ENCODE results near the gene APBA2. TPM values are rescaled to one million over a fixed set of nuclear protein-coding genes. Genes with fewer than 3 reads are reported as not detected.

APBA2 gene
- total RNA-seq, 4 donors from 2014 or later: 3.3 to 5.4 (median 4.5) TPM

GRCh38 chr15:28921336-28921735, 35.6 kb downstream of the APBA2 start:
- no peak overlapping the region for H3K27ac ChIP-seq
- H3K9me3 ChIP-seq: peaks cover 0 to 2% (median 0%) of the 10 kb centered on the region in 4 donors
- H3K27me3 ChIP-seq: no peaks in the 10 kb centered on the region
- H3K4me3 ChIP-seq: no peak overlapping the region
- no peak for DNase-seq (ENCODE audit: low spot score in 2 of 2)
- TF ChIP-seq EP300 (IDR thresholded peaks at IDR 0.05): no peak
- no peak for TF ChIP-seq POLR2A (IDR thresholded peaks at IDR 0.05)
- TF ChIP-seq CTCF (IDR thresholded peaks at IDR 0.05): no peak
- 82 to 86% methylated on average over 10 of the region's 10 CpGs for WGBS, 2 donors
- no peaks in the 10 kb centered on the region for H3K36me3 ChIP-seq
- no peaks in the 10 kb centered on the region for H3K4me1 ChIP-seq

GRCh38 chr15:28921919-28922706, 36.3 kb downstream of the APBA2 start:
- Histone ChIP-seq H3K27ac (no peak overlapping the region), H3K9me3 (peaks cover 0 to 2% (median 0%) of the 10 kb centered on the region in 4 donors), H3K36me3 (no peaks in the 10 kb centered on the region), H3K4me3 (no peak overlapping the region), H3K4me1 (no peaks in the 10 kb centered on the region), H3K27me3 (no peaks in the 10 kb centered on the region)
- no peak for DNase-seq (ENCODE audit: low spot score in 2 of 2)
- WGBS, 2 donors: 78 to 86% methylated on average over 9 to 11 of the region's 12 CpGs
- no peak for TF ChIP-seq EP300 (IDR thresholded peaks at IDR 0.05)
- TF ChIP-seq POLR2A (IDR thresholded peaks at IDR 0.05): no peak
- no peak for TF ChIP-seq CTCF (IDR thresholded peaks at IDR 0.05)

- DNase-seq (ENCODE audit: low spot score in 2 of 2): no peak
Measured at GRCh38 chr15:28922707-28923012, 36.9 kb downstream of the APBA2 start.

GRCh38 chr15:28923726-28924280, 38.0 kb downstream of the APBA2 start:
- Histone ChIP-seq H3K27ac (no peak overlapping the region), H3K4me1 (no peaks in the 10 kb centered on the region), H3K4me3 (no peak overlapping the region), H3K36me3 (no peaks in the 10 kb centered on the region), H3K9me3 (peaks cover 0 to 2% (median 0%) of the 10 kb centered on the region in 4 donors), H3K27me3 (no peaks in the 10 kb centered on the region)
- 81 to 86% methylated on average over 8 of the region's 8 CpGs for WGBS, 2 donors
- no peak for DNase-seq (ENCODE audit: low spot score in 2 of 2)
- TF ChIP-seq EP300 (IDR thresholded peaks at IDR 0.05): no peak

More at GRCh38 chr15:28922707-28923012, 36.9 kb downstream of the APBA2 start:
- 75 to 82% methylated on average over 5 of the region's 5 CpGs for WGBS, 2 donors
- H3K36me3 ChIP-seq: no peaks in the 10 kb centered on the region
- H3K27me3 ChIP-seq: no peaks in the 10 kb centered on the region
- no peak overlapping the region for H3K4me3 ChIP-seq
- TF ChIP-seq CTCF (IDR thresholded peaks at IDR 0.05): no peak
- no peak for TF ChIP-seq POLR2A (IDR thresholded peaks at IDR 0.05)
- TF ChIP-seq EP300 (IDR thresholded peaks at IDR 0.05): no peak
- no peaks in the 10 kb centered on the region for H3K4me1 ChIP-seq
- H3K9me3 ChIP-seq: peaks cover 0 to 2% (median 0%) of the 10 kb centered on the region in 4 donors
- no peak overlapping the region for H3K27ac ChIP-seq

- WGBS, 2 donors: 95 to 97% methylated on average over 5 of the region's 5 CpGs
Measured at GRCh38 chr15:28927043-28927442, 41.3 kb downstream of the APBA2 start.

More at GRCh38 chr15:28927043-28927442, 41.3 kb downstream of the APBA2 start:
- no peak overlapping the region for H3K27ac ChIP-seq
- H3K4me1 ChIP-seq: no peaks in the 10 kb centered on the region
- H3K27me3 ChIP-seq: no peaks in the 10 kb centered on the region
- H3K4me3 ChIP-seq: no peak overlapping the region
- TF ChIP-seq EP300 (IDR thresholded peaks at IDR 0.05): no peak
- no peak for TF ChIP-seq POLR2A (IDR thresholded peaks at IDR 0.05)
- no peak for TF ChIP-seq CTCF (IDR thresholded peaks at IDR 0.05)
- DNase-seq (ENCODE audit: low spot score in 2 of 2): no peak
- H3K36me3 ChIP-seq: no peaks in the 10 kb centered on the region
- H3K9me3 ChIP-seq: peaks cover 0 to under 1% (median 0%) of the 10 kb centered on the region in 4 donors

Measured in tibial nerve (tissue), 4 donors.